ENCODE results near the gene COX5A. TPM values are rescaled to one million over a fixed set of nuclear protein-coding genes. Genes with fewer than 3 reads are reported as not detected.
"Not testable (repeated sequence)": the region's sequence is repeated elsewhere in the genome, so short reads cannot be mapped to it uniquely, and the experiment has no call there.

COX5A gene
- total RNA-seq, 1 donor = 63.0 TPM

- DNase-seq (ENCODE audit: low read depth) = peak; percentile 37
- peak overlapping the region; percentile 95 for H3K4me3 ChIP-seq (ENCODE audit: low read depth, low read length)
- TF ChIP-seq, protein P1, sequence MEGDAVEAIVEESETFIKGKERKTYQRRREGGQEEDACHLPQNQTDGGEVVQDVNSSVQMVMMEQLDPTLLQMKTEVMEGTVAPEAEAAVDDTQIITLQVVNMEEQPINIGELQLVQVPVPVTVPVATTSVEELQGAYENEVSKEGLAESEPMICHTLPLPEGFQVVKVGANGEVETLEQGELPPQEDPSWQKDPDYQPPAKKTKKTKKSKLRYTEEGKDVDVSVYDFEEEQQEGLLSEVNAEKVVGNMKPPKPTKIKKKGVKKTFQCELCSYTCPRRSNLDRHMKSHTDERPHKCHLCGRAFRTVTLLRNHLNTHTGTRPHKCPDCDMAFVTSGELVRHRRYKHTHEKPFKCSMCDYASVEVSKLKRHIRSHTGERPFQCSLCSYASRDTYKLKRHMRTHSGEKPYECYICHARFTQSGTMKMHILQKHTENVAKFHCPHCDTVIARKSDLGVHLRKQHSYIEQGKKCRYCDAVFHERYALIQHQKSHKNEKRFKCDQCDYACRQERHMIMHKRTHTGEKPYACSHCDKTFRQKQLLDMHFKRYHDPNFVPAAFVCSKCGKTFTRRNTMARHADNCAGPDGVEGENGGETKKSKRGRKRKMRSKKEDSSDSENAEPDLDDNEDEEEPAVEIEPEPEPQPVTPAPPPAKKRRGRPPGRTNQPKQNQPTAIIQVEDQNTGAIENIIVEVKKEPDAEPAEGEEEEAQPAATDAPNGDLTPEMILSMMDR (IDR thresholded peaks at IDR 0.05; ENCODE audit: insufficient read depth, low read length) = no peak
Measured at GRCh38 chr15:74889390-74889882, 48.4 kb downstream of the COX5A start.

- DNase-seq (ENCODE audit: low read depth) = no peak
- no peak overlapping the region for H3K4me3 ChIP-seq (ENCODE audit: low read depth, low read length)
- TF ChIP-seq, protein P1 (IDR thresholded peaks at IDR 0.05; ENCODE audit: insufficient read depth, low read length) = no peak
Measured at GRCh38 chr15:74888716-74889115, 49.2 kb downstream of the COX5A start.

DNA sequence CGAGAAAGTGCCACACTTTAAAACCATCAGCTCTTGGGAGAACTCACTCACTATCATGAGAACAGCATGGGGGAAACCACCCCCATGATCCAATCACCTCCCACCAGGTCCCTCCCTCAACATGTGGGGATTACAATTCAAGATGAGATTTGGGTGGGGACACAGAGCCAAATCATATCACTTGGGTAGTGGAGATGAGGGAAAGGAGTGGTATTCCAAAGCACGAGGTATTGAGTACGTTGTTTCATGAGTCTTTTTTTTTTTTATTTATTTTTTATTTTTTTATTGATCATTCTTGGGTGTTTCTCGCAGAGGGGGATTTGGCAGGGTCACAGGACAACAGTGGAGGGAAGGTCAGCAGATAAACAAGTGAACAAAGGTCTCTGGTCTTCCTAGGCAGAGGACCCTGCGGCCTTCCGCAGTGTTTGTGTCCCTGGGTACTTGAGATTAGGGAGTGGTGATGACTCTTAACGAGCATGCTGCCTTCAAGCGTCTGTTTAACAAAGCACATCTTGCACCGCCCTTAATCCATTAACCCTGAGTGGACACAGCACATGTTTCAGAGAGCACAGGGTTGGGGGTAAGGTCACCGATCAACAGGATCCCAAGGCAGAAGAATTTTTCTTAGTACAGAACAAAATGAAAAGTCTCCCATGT lies 50.2 kb downstream of the COX5A start:
- not testable (repeated sequence) for H3K4me3 ChIP-seq (ENCODE audit: low read depth, low read length); DNase-seq (ENCODE audit: low read depth)

- DNase-seq (ENCODE audit: low read depth) = no peak
- TF ChIP-seq, protein P1 (IDR thresholded peaks at IDR 0.05; ENCODE audit: insufficient read depth, low read length) = no peak
- no peak overlapping the region for H3K4me3 ChIP-seq (ENCODE audit: low read depth, low read length)
Measured at GRCh38 chr15:74885461-74885860, 52.4 kb downstream of the COX5A start.

GRCh38 chr15:74884428-74885223 lies 53.2 kb downstream of the COX5A start:
- peak; percentile 62 for DNase-seq (ENCODE audit: low read depth)
- TF ChIP-seq, protein P1 (IDR thresholded peaks at IDR 0.05; ENCODE audit: insufficient read depth, low read length) = no peak
- H3K4me3 ChIP-seq (ENCODE audit: low read depth, low read length) = no peak overlapping the region

GRCh38 chr15:74882528-74882927 lies 55.3 kb downstream of the COX5A start:
- no peak for DNase-seq (ENCODE audit: low read depth)
- no peak overlapping the region for H3K4me3 ChIP-seq (ENCODE audit: low read depth, low read length)
- TF ChIP-seq, protein P1 (IDR thresholded peaks at IDR 0.05; ENCODE audit: insufficient read depth, low read length) = no peak

DNA sequence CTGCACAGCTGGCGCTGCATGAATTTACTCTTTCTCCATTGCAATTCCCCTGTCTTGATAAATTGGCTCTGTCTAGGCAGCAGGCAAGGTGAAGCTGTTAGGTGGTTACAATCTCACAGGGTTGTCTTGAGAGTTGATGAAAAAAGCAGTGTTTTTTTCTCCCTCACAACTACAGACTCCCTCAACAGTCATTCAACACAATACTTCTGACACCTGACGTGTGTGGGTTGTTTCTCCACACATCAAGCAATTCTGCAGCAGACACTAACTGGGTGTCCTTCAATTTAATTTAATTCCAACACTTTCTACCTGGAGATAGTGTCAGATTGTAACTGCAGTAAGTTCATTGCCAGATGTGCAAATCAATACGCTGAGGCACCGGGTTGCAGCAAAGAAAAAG lies 59.6 kb downstream of the COX5A start:
- DNase-seq (ENCODE audit: low read depth) = no peak
- H3K4me3 ChIP-seq (ENCODE audit: low read depth, low read length) = no peak overlapping the region
- TF ChIP-seq, protein P1 (IDR thresholded peaks at IDR 0.05; ENCODE audit: insufficient read depth, low read length) = no peak
